Esophagus squamous epithelium (tissue), 5 donors: ENCODE results near the gene TBC1D3B. TPM values are rescaled to one million over a fixed set of nuclear protein-coding genes. Genes with fewer than 3 reads are reported as not detected.

Experiments
- DNase-seq: peaks from one replicate; lab custom pipeline; 2025; lab: John Stamatoyannopoulos, UW
- H3K27ac ChIP-seq, 4 donors: fragments of 200-600 bp; sonication (generic); one replicate each; pipeline ENCODE4 v1.5.1; 2016 to 2019; ENCODE audit warnings: mild to moderate bottlenecking in 1 of 4
- H3K27me3 ChIP-seq, 4 donors: fragments of 200-600 bp; sonication (generic); 1 replicate in 3 of 4; 2 replicates in 1 of 4; pipeline versions ENCODE4 v1.5.1 to v1.6.0; 2017 to 2021; ENCODE audit warnings: antibody characterized with exemption in 1 of 4
- H3K36me3 ChIP-seq, 3 donors: fragments of 200-600 bp; sonication (generic); one replicate each; pipeline ENCODE4 v1.5.1; 2016 to 2019
- H3K4me1 ChIP-seq, 3 donors: fragments of 200-600 bp; sonication (generic); one replicate each; pipeline ENCODE4 v1.5.1; 2017 to 2019
- H3K4me3 ChIP-seq, 4 donors: fragments of 200-600 bp; sonication (generic); 1 replicate in 3 of 4; 2 replicates in 1 of 4; pipeline ENCODE4 v1.5.1; 2016 to 2019; ENCODE audit warnings: mild to moderate bottlenecking in 2 of 4, moderate library complexity in 1 of 4
- H3K9me3 ChIP-seq, 3 donors: fragments of 200-600 bp; sonication (generic); one replicate each; pipeline ENCODE4 v1.5.1; 2016 to 2019
- POLR2A ChIP-seq, 4 donors: fragments of 450-650 bp; IDR thresholded peaks; one replicate each; pipeline ENCODE4 v1.6.1; 2017; ENCODE audit warnings: antibody characterized with exemption in 4 of 4, mild to moderate bottlenecking in 4 of 4, moderate library complexity in 3 of 4
- WGBS, 2 donors: methylation state at CpG; one replicate each; pipeline ENCODE4 v1.1.5; 2018; 5-methylcytosine and 5-hydroxymethylcytosine counted together
- intact Hi-C: fragments of 100-400 bp; cut with DNase I; formaldehyde crosslinking; loops from one replicate; pipeline ENCODE4 v1.15.0; 2022
- total RNA-seq, 4 donors: library from RNA; depleted of rRNA; stranded (reverse); fragments of >200 nt; gene quantifications; one replicate each; pipeline ENCODE4 v1.1.0, GENCODE V29; 2016
- TF ChIP-seq, protein P1 (sequence below), 6 experiments: fragments of 450-650 bp in 4 of 6; fragments of 200-600 bp in 2 of 6; sonication (generic) in 2 of 6; IDR thresholded peaks; one replicate each; pipeline ENCODE4 v1.5.1; 2016 to 2019; ENCODE audit warnings: antibody characterized with exemption in 6 of 6, mild to moderate bottlenecking in 4 of 6, moderate library complexity in 4 of 6
- donor health status: DM: yes; HTN: yes; CAD: no.

Gene TBC1D3B
- total RNA-seq, 4 donors from 2014 or later, result 2.9 to 11.7 (median 9.4) TPM; not detected in 1

DNA sequence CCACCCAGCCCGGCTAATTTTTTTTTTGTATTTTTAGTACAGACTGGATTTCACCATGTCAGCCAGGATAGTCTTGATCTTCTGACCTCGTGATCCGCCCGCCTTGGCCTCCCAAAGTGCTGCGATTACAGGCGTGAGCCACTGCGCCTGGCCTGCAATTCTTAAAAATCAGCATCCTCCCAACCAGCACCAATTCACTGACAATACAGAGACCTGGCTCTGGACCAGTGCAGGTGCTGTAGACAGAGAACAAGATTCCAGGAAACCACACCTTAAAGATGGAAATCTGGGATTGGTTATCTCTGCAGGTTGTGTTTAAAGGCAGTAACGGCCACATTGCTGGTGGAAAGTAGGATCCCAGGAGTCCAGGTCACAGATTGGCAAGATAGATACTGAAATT lies 33.6 kb downstream of the TBC1D3B start:
- H3K36me3 ChIP-seq, result no peaks in the 10 kb centered on the region
- no peaks in the 10 kb centered on the region for H3K9me3 ChIP-seq
- no peaks in the 10 kb centered on the region for H3K4me1 ChIP-seq
- intact Hi-C loops, result loop anchor here (10.0 kb wide), 1 partner anchor 168 kb away; no protein-coding TSS in a partner anchor
- TF ChIP-seq POLR2A (IDR thresholded peaks at IDR 0.05), result no peak
- TF ChIP-seq, protein P1, sequence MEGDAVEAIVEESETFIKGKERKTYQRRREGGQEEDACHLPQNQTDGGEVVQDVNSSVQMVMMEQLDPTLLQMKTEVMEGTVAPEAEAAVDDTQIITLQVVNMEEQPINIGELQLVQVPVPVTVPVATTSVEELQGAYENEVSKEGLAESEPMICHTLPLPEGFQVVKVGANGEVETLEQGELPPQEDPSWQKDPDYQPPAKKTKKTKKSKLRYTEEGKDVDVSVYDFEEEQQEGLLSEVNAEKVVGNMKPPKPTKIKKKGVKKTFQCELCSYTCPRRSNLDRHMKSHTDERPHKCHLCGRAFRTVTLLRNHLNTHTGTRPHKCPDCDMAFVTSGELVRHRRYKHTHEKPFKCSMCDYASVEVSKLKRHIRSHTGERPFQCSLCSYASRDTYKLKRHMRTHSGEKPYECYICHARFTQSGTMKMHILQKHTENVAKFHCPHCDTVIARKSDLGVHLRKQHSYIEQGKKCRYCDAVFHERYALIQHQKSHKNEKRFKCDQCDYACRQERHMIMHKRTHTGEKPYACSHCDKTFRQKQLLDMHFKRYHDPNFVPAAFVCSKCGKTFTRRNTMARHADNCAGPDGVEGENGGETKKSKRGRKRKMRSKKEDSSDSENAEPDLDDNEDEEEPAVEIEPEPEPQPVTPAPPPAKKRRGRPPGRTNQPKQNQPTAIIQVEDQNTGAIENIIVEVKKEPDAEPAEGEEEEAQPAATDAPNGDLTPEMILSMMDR (IDR thresholded peaks at IDR 0.05), result no peak
- peaks cover 0 to 12% (median 0%) of the 10 kb centered on the region in 4 donors for H3K27me3 ChIP-seq
- no peak overlapping the region for H3K4me3 ChIP-seq
- 84 to 90% methylated on average over 6 to 8 of the region's 8 CpGs for WGBS, 2 donors
- no peak for DNase-seq
- no peak overlapping the region for H3K27ac ChIP-seq

DNA sequence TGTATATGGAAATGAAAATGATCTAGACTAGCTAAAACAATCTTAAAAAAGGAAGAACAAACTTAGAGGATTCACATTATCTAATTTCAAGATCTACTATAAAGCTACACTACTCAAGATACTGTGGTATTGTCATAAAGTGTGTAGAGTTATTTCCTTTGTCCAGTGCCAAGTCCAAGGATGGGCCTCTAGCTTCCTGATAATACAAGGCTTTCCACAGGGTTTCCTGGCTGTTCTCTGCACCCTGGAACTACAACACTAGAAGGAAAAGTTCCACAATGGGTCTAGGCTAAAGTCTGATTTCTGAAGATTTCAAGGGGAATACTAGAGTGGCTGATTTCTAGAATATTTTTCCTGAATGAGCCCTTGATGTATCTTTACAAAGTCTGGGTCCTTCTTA lies 34.2 kb downstream of the TBC1D3B start:
- intact Hi-C loops, result loop anchor here (10.0 kb wide), 1 partner anchor 167 kb away; no protein-coding TSS in a partner anchor
- no peak overlapping the region for H3K4me3 ChIP-seq
- no peaks in the 10 kb centered on the region for H3K36me3 ChIP-seq
- no peaks in the 10 kb centered on the region for H3K4me1 ChIP-seq
- no peak overlapping the region for H3K27ac ChIP-seq
- H3K9me3 ChIP-seq, result no peaks in the 10 kb centered on the region
- DNase-seq, result no peak
- peaks cover 0 to 10% (median 0%) of the 10 kb centered on the region in 4 donors for H3K27me3 ChIP-seq
- TF ChIP-seq, protein P1 (IDR thresholded peaks at IDR 0.05), result no peak

DNA sequence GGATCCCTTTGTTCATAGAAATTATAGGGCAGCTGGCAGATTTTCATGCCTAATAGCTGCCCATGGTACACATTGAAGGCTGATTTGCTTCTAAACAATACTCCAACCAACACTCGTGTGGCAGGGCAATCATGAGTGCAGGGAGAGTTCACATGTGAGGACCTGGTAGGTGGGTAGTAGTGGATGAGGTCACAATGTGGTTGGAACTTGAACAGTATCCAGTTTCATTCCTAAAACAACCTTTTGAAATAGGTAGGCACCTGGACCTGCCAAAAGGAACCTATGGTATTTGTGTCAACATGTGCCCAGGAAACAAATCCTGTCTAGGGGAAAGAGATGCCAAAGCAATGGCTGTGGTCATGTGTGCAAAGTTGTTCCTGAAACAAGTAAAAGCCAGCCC lies 40.0 kb downstream of the TBC1D3B start:
- no peak for DNase-seq
- intact Hi-C loops, result no loop called here
- Histone ChIP-seq H3K27me3 (peaks cover 0 to 35% (median 0%) of the 10 kb centered on the region in 4 donors), H3K4me1 (no peaks in the 10 kb centered on the region), H3K36me3 (no peaks in the 10 kb centered on the region), H3K27ac (no peak overlapping the region), H3K9me3 (no peaks in the 10 kb centered on the region), H3K4me3 (no peak overlapping the region)
- 45 to 100% methylated on average over 1 of the region's 1 CpG for WGBS, 2 donors
- TF ChIP-seq, protein P1 (IDR thresholded peaks at IDR 0.05), result no peak
- TF ChIP-seq POLR2A (IDR thresholded peaks at IDR 0.05), result no peak

DNA sequence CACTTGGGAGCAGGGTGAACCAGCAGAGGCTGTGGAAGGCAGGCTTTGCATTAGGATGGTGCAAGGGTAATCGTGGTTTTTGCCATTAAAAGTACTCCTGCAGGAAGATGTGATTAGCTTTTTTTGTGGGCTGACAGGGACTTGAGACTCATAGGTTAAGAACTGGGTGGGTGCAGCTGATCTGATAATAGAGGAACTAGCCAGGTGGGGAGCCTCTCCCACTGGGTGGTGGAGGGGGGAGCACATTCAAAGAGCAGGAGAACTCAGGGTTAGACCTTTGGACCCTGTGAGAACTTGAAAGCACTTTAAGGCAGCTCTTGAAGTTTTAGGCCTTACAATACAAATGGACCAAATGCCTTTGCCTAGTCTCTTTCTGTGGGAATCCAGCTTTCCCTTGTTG lies 40.4 kb downstream of the TBC1D3B start:
- no peak overlapping the region for H3K4me3 ChIP-seq
- no peak overlapping the region for H3K27ac ChIP-seq
- intact Hi-C loops, result no loop called here
- TF ChIP-seq, protein P1 (IDR thresholded peaks at IDR 0.05), result no peak
- no peak for TF ChIP-seq POLR2A (IDR thresholded peaks at IDR 0.05)
- no peaks in the 10 kb centered on the region for H3K4me1 ChIP-seq
- no peak for DNase-seq
- no peaks in the 10 kb centered on the region for H3K9me3 ChIP-seq
- H3K27me3 ChIP-seq, result peaks cover 0 to 35% (median 0%) of the 10 kb centered on the region in 4 donors
- no peaks in the 10 kb centered on the region for H3K36me3 ChIP-seq
- 57 to 100% methylated on average over 1 of the region's 1 CpG for WGBS, 2 donors

DNA sequence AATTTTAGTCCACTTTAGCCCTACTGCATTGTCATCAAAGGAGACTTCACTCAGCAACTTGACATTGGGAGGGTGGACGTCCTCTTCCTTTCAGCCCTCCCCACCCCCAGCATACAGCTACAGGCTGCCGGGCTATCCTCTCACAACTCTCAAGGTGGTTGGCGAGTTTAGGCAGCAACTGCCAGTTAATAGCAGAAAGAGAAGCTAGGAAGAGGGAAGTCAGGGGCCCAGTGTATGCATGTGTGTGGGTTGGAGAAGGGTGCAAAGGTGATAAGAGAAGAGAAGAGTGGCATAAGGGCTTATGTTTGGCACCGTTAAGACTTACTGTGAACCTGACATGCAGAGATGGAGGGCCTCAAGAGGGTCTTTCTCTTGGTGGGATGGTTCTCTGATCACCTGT lies 41.0 kb downstream of the TBC1D3B start:
- no peaks in the 10 kb centered on the region for H3K4me1 ChIP-seq
- H3K36me3 ChIP-seq, result no peaks in the 10 kb centered on the region
- H3K4me3 ChIP-seq, result no peak overlapping the region
- H3K27me3 ChIP-seq, result peaks cover 0 to 35% (median 0%) of the 10 kb centered on the region in 4 donors
- no peaks in the 10 kb centered on the region for H3K9me3 ChIP-seq
- no peak for DNase-seq
- WGBS, 2 donors, result 67 to 72% methylated on average over 4 of the region's 4 CpGs
- TF ChIP-seq POLR2A (IDR thresholded peaks at IDR 0.05), result no peak
- TF ChIP-seq, protein P1 (IDR thresholded peaks at IDR 0.05), result no peak
- intact Hi-C loops, result no loop called here
- H3K27ac ChIP-seq, result no peak overlapping the region
